KMS-11 (cell line): ENCODE measurements around the gene ZG16.
"Not testable (repeated sequence)": the region's sequence is repeated elsewhere in the genome, so short reads cannot be mapped to it uniquely, and the experiment has no call there.

Source experiments
- H2AFZ ChIP-seq: fragments of 200-600 bp; sonication (generic); 2 replicates; pipeline ENCODE4 v1.6.1; 2016; ENCODE audit warnings: antibody characterized with exemption, mixed run types, low read depth
- H3K27ac ChIP-seq: fragments of 200-600 bp; sonication (generic); 2 replicates; pipeline ENCODE4 v1.6.1; 2016; ENCODE audit warnings: mild to moderate bottlenecking, mixed run types
- H3K27me3 ChIP-seq: fragments of 200-600 bp; sonication (generic); 2 replicates; pipeline ENCODE4 v1.6.1; 2017; ENCODE audit warnings: mild to moderate bottlenecking, low read depth, mixed run types, moderate library complexity; ENCODE audit not compliant: insufficient read depth
- H3K36me3 ChIP-seq: fragments of 200-600 bp; sonication (generic); 2 replicates; pipeline ENCODE4 v1.6.1; 2017; ENCODE audit warnings: mild to moderate bottlenecking, mixed run types; ENCODE audit not compliant: insufficient read depth
- H3K4me1 ChIP-seq: fragments of 200-600 bp; sonication (generic); 2 replicates; pipeline ENCODE4 v1.6.1; 2016; ENCODE audit warnings: mild to moderate bottlenecking, low read depth, mixed run types; ENCODE audit not compliant: poor library complexity, severe bottlenecking
- H3K4me2 ChIP-seq: fragments of 200-600 bp; sonication (generic); 2 replicates; pipeline ENCODE4 v1.7.0; 2016; ENCODE audit warnings: mild to moderate bottlenecking, mixed run types
- H3K4me3 ChIP-seq: fragments of 200-600 bp; sonication (generic); IDR thresholded peaks from 2 replicates; pipeline ENCODE4 v1.6.1; 2017; ENCODE audit warnings: low read depth, low read length, mixed read lengths; ENCODE audit not compliant: insufficient read depth
- H3K79me2 ChIP-seq: fragments of 200-600 bp; sonication (generic); 2 replicates; pipeline ENCODE4 v1.6.1; 2016; ENCODE audit warnings: low read depth, mixed run types; ENCODE audit not compliant: insufficient read depth
- H3K9ac ChIP-seq: fragments of 200-600 bp; sonication (generic); 2 replicates; pipeline ENCODE4 v1.6.1; 2016; ENCODE audit warnings: mild to moderate bottlenecking, mixed run types
- H4K20me1 ChIP-seq: fragments of 200-600 bp; sonication (generic); 2 replicates; pipeline ENCODE4 v1.6.1; 2016; ENCODE audit warnings: mild to moderate bottlenecking, mixed run types; ENCODE audit not compliant: insufficient read depth
- CTCF ChIP-seq: fragments of 200-600 bp; sonication (generic); conservative IDR thresholded peaks from 2 replicates; pipeline ENCODE4 v1.6.1; 2017; ENCODE audit warnings: low read depth, mild to moderate bottlenecking, antibody characterized with exemption, low read length, moderate library complexity, mixed read lengths

ZG16 gene

GRCh38 chr16:29790949-29791844, 13.1 kb downstream of the ZG16 start:
- H3K79me2 ChIP-seq: peaks cover 57% of the 10 kb centered on the region
- no peaks in the 10 kb centered on the region; the same call in 1 of the 2 replicates for H4K20me1 ChIP-seq
- TF ChIP-seq CTCF: no peak
- peak overlapping the region; percentile 55 for H3K27ac ChIP-seq
- H3K9ac ChIP-seq: peak overlapping the region; percentile 79
- H3K4me1 ChIP-seq: peaks cover 18% of the 10 kb centered on the region
- H3K4me2 ChIP-seq: peak overlapping the region; percentile 93
- peak overlapping the region; percentile 88 for H2AFZ ChIP-seq
- no peak overlapping the region for H3K4me3 ChIP-seq
- no peaks in the 10 kb centered on the region for H3K36me3 ChIP-seq
- no peaks in the 10 kb centered on the region for H3K27me3 ChIP-seq

GRCh38 chr16:29791845-29792807, 14.1 kb downstream of the ZG16 start:
- peaks cover 66% of the 10 kb centered on the region for H3K79me2 ChIP-seq
- H3K27ac ChIP-seq: peak overlapping the region; percentile 55; the same call in 1 of the 2 replicates
- peak overlapping the region; percentile 79; the same call in 1 of the 2 replicates for H3K9ac ChIP-seq
- H3K27me3 ChIP-seq: no peaks in the 10 kb centered on the region
- TF ChIP-seq CTCF: no peak
- H3K4me1 ChIP-seq: peaks cover 18% of the 10 kb centered on the region
- no peaks in the 10 kb centered on the region; the same call in 1 of the 2 replicates for H3K36me3 ChIP-seq
- no peaks in the 10 kb centered on the region; the same call in 1 of the 2 replicates for H4K20me1 ChIP-seq
- peak overlapping the region; percentile 93 for H3K4me2 ChIP-seq
- no peak overlapping the region for H2AFZ ChIP-seq
- no peak overlapping the region for H3K4me3 ChIP-seq

- H3K27ac ChIP-seq, H3K36me3 ChIP-seq, H3K4me3 ChIP-seq, H2AFZ ChIP-seq, H3K9ac ChIP-seq, H4K20me1 ChIP-seq, H3K27me3 ChIP-seq: not testable (repeated sequence)
- Histone ChIP-seq H3K4me1 (peaks cover 18% of the 10 kb centered on the region), H3K4me2 (peak overlapping the region; percentile 93; the same call in 1 of the 2 replicates), H3K79me2 (peaks cover 67% of the 10 kb centered on the region)
These were observed 15.1 kb downstream of the ZG16 start for GRCh38 chr16:29793153-29793552.

- no peaks in the 10 kb centered on the region; the same call in 1 of the 2 replicates for H4K20me1 ChIP-seq
- H3K4me1 ChIP-seq: peaks cover 18% of the 10 kb centered on the region
- no peak overlapping the region for H2AFZ ChIP-seq
- TF ChIP-seq CTCF: no peak
- no peak overlapping the region for H3K9ac ChIP-seq
- no peak overlapping the region for H3K4me3 ChIP-seq
- no peak overlapping the region for H3K4me2 ChIP-seq
- no peaks in the 10 kb centered on the region for H3K27me3 ChIP-seq
- H3K27ac ChIP-seq: no peak overlapping the region
- H3K79me2 ChIP-seq: peaks cover 67% of the 10 kb centered on the region
- H3K36me3 ChIP-seq: peaks cover 8% of the 10 kb centered on the region; the same call in 1 of the 2 replicates
These were observed 16.2 kb downstream of the ZG16 start for GRCh38 chr16:29794231-29794710.
